SU-DHL-6 (cell line): ENCODE data around the gene BMPR1A.

Experiments used
- H2AFZ ChIP-seq: fragments of 200-600 bp; sonication (generic); 2 replicates; pipeline ENCODE4 v1.6.1; 2014; ENCODE audit warnings: low read depth, mild to moderate bottlenecking, moderate library complexity, mixed read lengths, antibody characterized with exemption, low read length; ENCODE audit not compliant: severe bottlenecking
- H3F3A ChIP-seq: fragments of 200-600 bp; shearing (Covaris generic); 2 replicates; pipeline ENCODE4 v1.6.0; 2016; ENCODE audit warnings: antibody characterized with exemption, mild to moderate bottlenecking; ENCODE audit not compliant: insufficient read depth
- H3K27ac ChIP-seq: fragments of 200-600 bp; sonication (generic); 2 replicates; pipeline ENCODE4 v1.5.1; 2016; ENCODE audit warnings: low read depth, mild to moderate bottlenecking, low read length, moderate library complexity, mixed read lengths
- H3K27me3 ChIP-seq: fragments of 200-600 bp; sonication (generic), shearing (Covaris generic); 2 replicates; pipeline ENCODE4 v1.6.0; 2014; ENCODE audit warnings: mild to moderate bottlenecking, low read length
- H3K36me3 ChIP-seq: fragments of 200-600 bp; sonication (generic); 2 replicates; pipeline ENCODE4 v1.6.1; 2014; ENCODE audit warnings: mild to moderate bottlenecking, low read length, mixed read lengths
- H3K4me2 ChIP-seq: fragments of 300-600, 200-600 bp; shearing (Covaris generic), sonication (generic); 2 replicates; pipeline ENCODE4 v1.6.0; 2014; ENCODE audit warnings: low read length, low read depth, mild to moderate bottlenecking; ENCODE audit not compliant: poor library complexity, severe bottlenecking
- H3K4me3 ChIP-seq: fragments of 200-600 bp; sonication (generic); 2 replicates; pipeline ENCODE4 v1.5.1; 2014; ENCODE audit warnings: antibody characterized with exemption, low read length, mild to moderate bottlenecking, mixed read lengths; ENCODE audit not compliant: insufficient read depth, poor library complexity, severe bottlenecking
- H3K79me2 ChIP-seq: fragments of 200-600 bp; sonication (generic); 2 replicates; pipeline ENCODE4 v1.6.1; 2014; ENCODE audit warnings: mild to moderate bottlenecking, low read length, moderate library complexity; ENCODE audit not compliant: insufficient read depth
- H3K9ac ChIP-seq: fragments of 200-600 bp; sonication (generic); 2 replicates; pipeline ENCODE4 v1.7.0; 2014; ENCODE audit warnings: mild to moderate bottlenecking, low read length
- H3K9me2 ChIP-seq: fragments of 200-600 bp; sonication (generic); replicated peaks from 2 replicates; pipeline ENCODE4 v1.6.1; 2014; ENCODE audit warnings: low read length; ENCODE audit not compliant: insufficient read depth
- H3K9me3 ChIP-seq: fragments of 200-600 bp; sonication (generic); 2 replicates; pipeline ENCODE4 v1.6.1; 2014; ENCODE audit warnings: low read length, mixed read lengths; ENCODE audit not compliant: insufficient read depth
- H4K20me1 ChIP-seq: fragments of 200-600 bp; sonication (generic); 2 replicates; pipeline ENCODE4 v1.6.1; 2014; ENCODE audit warnings: low read depth, mild to moderate bottlenecking, antibody characterized with exemption, low read length, moderate library complexity, mixed read lengths
- CTCF ChIP-seq: fragments of 200-600 bp; sonication (generic); IDR thresholded peaks from one replicate; pipeline ENCODE4 v1.5.1; 2017; ENCODE audit warnings: antibody characterized with exemption, mild to moderate bottlenecking, low read length, moderate library complexity; ENCODE audit not compliant: insufficient read depth, poor library complexity, severe bottlenecking
- EZH2phosphoT487 ChIP-seq: fragments of 200-600 bp; sonication (generic), shearing (Covaris generic); conservative IDR thresholded peaks from 2 replicates; pipeline ENCODE4 v1.6.1; 2018; ENCODE audit warnings: mild to moderate bottlenecking, antibody characterized with exemption, low read length, moderate library complexity, mixed read lengths

Gene BMPR1A

GRCh38 chr10:86755454-86755739 lies 1.0 kb upstream of the BMPR1A start:
- peak overlapping the region; percentile 86 for H2AFZ ChIP-seq

GRCh38 chr10:86755740-86756510 lies 494 bp upstream of the BMPR1A start:
- peak overlapping the region; percentile 97 for H3K9ac ChIP-seq
- TF ChIP-seq EZH2phosphoT487 = no peak
- no peak for TF ChIP-seq CTCF
- H3K9me3 ChIP-seq = no peaks in the 10 kb centered on the region
- peak overlapping the region; percentile 86 for H3K4me2 ChIP-seq
- peaks cover 17% of the 10 kb centered on the region for H4K20me1 ChIP-seq
- H3K4me3 ChIP-seq = peak overlapping the region; percentile 96
- peak overlapping the region; percentile 86 for H3K27ac ChIP-seq
- H3K36me3 ChIP-seq = no peaks in the 10 kb centered on the region
- H2AFZ ChIP-seq = peak overlapping the region; percentile 86
- no peaks in the 10 kb centered on the region for H3K27me3 ChIP-seq
- H3F3A ChIP-seq = peaks cover 48% of the 10 kb centered on the region
- peaks cover 43% of the 10 kb centered on the region for H3K79me2 ChIP-seq
- no peaks in the 10 kb centered on the region for H3K9me2 ChIP-seq

More at GRCh38 chr10:86755454-86755739, 1.0 kb upstream of the BMPR1A start:
- Histone ChIP-seq H3K79me2 (peaks cover 38% of the 10 kb centered on the region), H3K9ac (peak overlapping the region; percentile 97), H3K9me3 (no peaks in the 10 kb centered on the region), H3K9me2 (no peaks in the 10 kb centered on the region), H3K27ac (peak overlapping the region; percentile 86), H3K4me2 (peak overlapping the region; percentile 86), H3K27me3 (no peaks in the 10 kb centered on the region), H3F3A (peaks cover 53% of the 10 kb centered on the region), H3K4me3 (peak overlapping the region; percentile 96), H3K36me3 (no peaks in the 10 kb centered on the region), H4K20me1 (peaks cover 17% of the 10 kb centered on the region)
- TF ChIP-seq CTCF (no peak), EZH2phosphoT487 (no peak)

GRCh38 chr10:86757113-86757972 lies 924 bp downstream of the BMPR1A start:
- Histone ChIP-seq H3K9me3 (no peaks in the 10 kb centered on the region), H4K20me1 (peaks cover 17% of the 10 kb centered on the region), H3K27me3 (no peaks in the 10 kb centered on the region), H3F3A (peaks cover 48% of the 10 kb centered on the region), H3K36me3 (no peaks in the 10 kb centered on the region), H3K9ac (peak overlapping the region; percentile 97), H3K79me2 (peaks cover 57% of the 10 kb centered on the region), H3K9me2 (no peaks in the 10 kb centered on the region), H3K4me2 (peak overlapping the region; percentile 74), H2AFZ (peak overlapping the region; percentile 1), H3K4me3 (peak overlapping the region; percentile 96), H3K27ac (peak overlapping the region; percentile 40; the same call in 1 of the 2 replicates)
- TF ChIP-seq CTCF = no peak
